ENCODE measurements around the gene COMMD6. TPM values are rescaled to one million over a fixed set of nuclear protein-coding genes. Genes with fewer than 3 reads are reported as not detected.

Gene COMMD6
- total RNA-seq, 1 donor from 2014 or later: 171 TPM

GRCh38 chr13:75481176-75482069 lies 56.2 kb downstream of the COMMD6 start:
- Mint-ChIP-seq H3K36me3 (peaks cover 7% of the 10 kb centered on the region), H3K4me1 (ENCODE audit: unreplicated experiment) (peaks cover 27% of the 10 kb centered on the region), H3K4me3 (peak overlapping the region; percentile 96), H3K27me3 (peaks cover 7% of the 10 kb centered on the region), H3K9me3 (no peaks in the 10 kb centered on the region), H3K27ac (peak overlapping the region; percentile 93)
- peak; percentile 74 for DNase-seq (ENCODE audit: extremely low spot score, unreplicated experiment)
- no peak for TF ChIP-seq CTCF (conservative IDR thresholded peaks at IDR 0.05)

GRCh38 chr13:75480671-75481175 lies 56.9 kb downstream of the COMMD6 start:
- no peaks in the 10 kb centered on the region for H3K9me3 Mint-ChIP-seq
- DNase-seq (ENCODE audit: extremely low spot score, unreplicated experiment): peak; percentile 75
- peaks cover 27% of the 10 kb centered on the region for H3K4me1 Mint-ChIP-seq (ENCODE audit: unreplicated experiment)
- H3K27me3 Mint-ChIP-seq: peaks cover 7% of the 10 kb centered on the region
- no peak for TF ChIP-seq CTCF (conservative IDR thresholded peaks at IDR 0.05)
- H3K36me3 Mint-ChIP-seq: peaks cover 7% of the 10 kb centered on the region
- peak overlapping the region; percentile 93 for H3K27ac Mint-ChIP-seq
- H3K4me3 Mint-ChIP-seq: peak overlapping the region; percentile 96

GRCh38 chr13:75479102-75479740 lies 58.4 kb downstream of the COMMD6 start:
- Mint-ChIP-seq H3K36me3 (peaks cover 7% of the 10 kb centered on the region), H3K27ac (no peak overlapping the region), H3K9me3 (no peaks in the 10 kb centered on the region), H3K4me3 (peak overlapping the region; percentile 96), H3K27me3 (peaks cover 4% of the 10 kb centered on the region), H3K4me1 (ENCODE audit: unreplicated experiment) (peaks cover 27% of the 10 kb centered on the region)
- DNase-seq (ENCODE audit: extremely low spot score, unreplicated experiment): no peak
- no peak for TF ChIP-seq CTCF (conservative IDR thresholded peaks at IDR 0.05)

GRCh38 chr13:75478659-75479058 lies 59.0 kb downstream of the COMMD6 start:
- DNase-seq (ENCODE audit: extremely low spot score, unreplicated experiment): no peak
- peaks cover 27% of the 10 kb centered on the region for H3K4me1 Mint-ChIP-seq (ENCODE audit: unreplicated experiment)
- peaks cover 7% of the 10 kb centered on the region for H3K36me3 Mint-ChIP-seq
- peak overlapping the region; percentile 96 for H3K4me3 Mint-ChIP-seq
- H3K27ac Mint-ChIP-seq: no peak overlapping the region
- no peaks in the 10 kb centered on the region for H3K9me3 Mint-ChIP-seq
- TF ChIP-seq CTCF (conservative IDR thresholded peaks at IDR 0.05): no peak
- peaks cover 4% of the 10 kb centered on the region for H3K27me3 Mint-ChIP-seq

Other genes with a start within 250 kb of the COMMD6 start
- 47.1 and 47.2 TPM in 2 replicates for gene TBC1D4, start 55.7 kb downstream of the COMMD6 start, total RNA-seq (ENCODE audit: low replicate concordance)
- 31.1 and 38.8 TPM in 2 replicates for gene UCHL3, start 11.9 kb upstream of the COMMD6 start, total RNA-seq (ENCODE audit: low replicate concordance)
- 73.3 and 253 TPM in 2 replicates for gene LMO7, start 98.5 kb upstream of the COMMD6 start, total RNA-seq (ENCODE audit: low replicate concordance)